Astrocyte of the spinal cord (primary cell): Measurements from ENCODE around the gene CTNNB1.
A peak's percentile ranks its signal among the peaks of the same experiment; 100 is the strongest.

Experiments
- DNase-seq: peaks from one replicate; pipeline ENCODE4 v3.0.0; 2011; ENCODE audit warnings: low read depth, low spot score
- H3K4me3 ChIP-seq: 2 replicates; pipeline ENCODE4 v1.5.1; 2011; ENCODE audit warnings: low read depth, mild to moderate bottlenecking, low read length, moderate library complexity
- CTCF ChIP-seq: IDR thresholded peaks from 2 replicates; pipeline ENCODE4 v1.5.1; 2012; ENCODE audit warnings: low read depth, mild to moderate bottlenecking, low read length, inconsistent platforms
- in situ Hi-C: cut with HindIII; loops from 2 replicates; pipeline ENCODE4 v1.10.0; 2017; ENCODE audit warnings: low sequenced_read_pairs

The CTNNB1 gene

GRCh38 chr3:41163421-41163820 is 35.9 kb upstream of the CTNNB1 start:
- no peak for TF ChIP-seq CTCF
- no peak overlapping the region for H3K4me3 ChIP-seq
- DNase-seq: no peak
- in situ Hi-C loops: no loop called here

- TF ChIP-seq CTCF: no peak
- DNase-seq: no peak
- in situ Hi-C loops: no loop called here
- H3K4me3 ChIP-seq: no peak overlapping the region
Measured at GRCh38 chr3:41164777-41165176, 34.5 kb upstream of the CTNNB1 start.

GRCh38 chr3:41167722-41168497 is 31.4 kb upstream of the CTNNB1 start:
- no peak for DNase-seq
- H3K4me3 ChIP-seq: no peak overlapping the region
- in situ Hi-C loops: no loop called here
- TF ChIP-seq CTCF: no peak

GRCh38 chr3:41169023-41169422 is 30.3 kb upstream of the CTNNB1 start:
- no peak overlapping the region for H3K4me3 ChIP-seq
- in situ Hi-C loops: no loop called here
- no peak for TF ChIP-seq CTCF
- DNase-seq: peak; percentile 8

GRCh38 chr3:41173926-41174885 is 25.1 kb upstream of the CTNNB1 start:
- TF ChIP-seq CTCF: no peak
- H3K4me3 ChIP-seq: no peak overlapping the region
- DNase-seq: no peak
- in situ Hi-C loops: no loop called here

GRCh38 chr3:41175365-41175764 is 23.9 kb upstream of the CTNNB1 start:
- H3K4me3 ChIP-seq: no peak overlapping the region
- DNase-seq: peak; percentile 5
- TF ChIP-seq CTCF: no peak
- in situ Hi-C loops: no loop called here
